Common myeloid progenitor, CD34-positive (primary cell): ENCODE measurements around the gene SDF2L1.

Experiments
- CTCF ChIA-PET: fragments of 350-600 bp; sonication (Branson Sonifier 250); formaldehyde crosslinking; loops from one replicate; lab custom pipeline; 2021; ENCODE audit warnings: antibody characterized with exemption; lab: Charles Lee
- POLR2A ChIA-PET: fragments of 350-600 bp; sonication (Branson Sonifier 250); formaldehyde crosslinking; loops from one replicate; lab custom pipeline; 2021; ENCODE audit warnings: antibody characterized with exemption; lab: Charles Lee
- DNase-seq, 3 donors: peaks; one replicate each; pipeline versions ENCODE4 v3.0.0 to v3.0.0-alpha.2; 2013
- H3K27ac ChIP-seq, 2 experiments: 1 replicate in 1 of 2; 2 replicates in 1 of 2; pipeline ENCODE4 v1.7.0; 2013; ENCODE audit warnings: inconsistent platforms in 2 of 2, low read length in 2 of 2, mild to moderate bottlenecking in 2 of 2, low read depth in 1 of 2, moderate library complexity in 1 of 2; ENCODE audit not compliant: severe bottlenecking in 2 of 2, insufficient read depth in 1 of 2, poor library complexity in 1 of 2
- H3K27me3 ChIP-seq, 5 experiments: replicated peaks in 2 of 5; 1 replicate in 3 of 5; 2 replicates in 2 of 5; pipeline versions ENCODE4 v1.6.1 to v1.7.0; 2013; ENCODE audit warnings: low read length in 4 of 5, mild to moderate bottlenecking in 2 of 5, moderate library complexity in 2 of 5, inconsistent platforms in 1 of 5; ENCODE audit not compliant: insufficient read depth in 5 of 5, control insufficient read depth in 4 of 5
- H3K36me3 ChIP-seq, 4 experiments: 1 replicate in 2 of 4; 2 replicates in 2 of 4; pipeline versions ENCODE4 v1.6.1 to v1.7.0; 2013; ENCODE audit warnings: low read length in 3 of 4, control low read depth in 1 of 4, mild to moderate bottlenecking in 1 of 4; ENCODE audit not compliant: control insufficient read depth in 4 of 4, insufficient read depth in 4 of 4
- H3K4me1 ChIP-seq, 4 experiments: 1 replicate in 3 of 4; 2 replicates in 1 of 4; pipeline versions ENCODE4 v1.6.1 to v1.7.1; 2013; ENCODE audit warnings: low read length in 3 of 4, mild to moderate bottlenecking in 3 of 4, control low read depth in 1 of 4, inconsistent platforms in 1 of 4, moderate library complexity in 1 of 4; ENCODE audit not compliant: control insufficient read depth in 4 of 4, insufficient read depth in 4 of 4; ENCODE audit errors: control extremely low read depth in 1 of 4
- H3K4me3 ChIP-seq, 7 experiments: 1 replicate in 4 of 7; 2 replicates in 3 of 7; pipeline versions ENCODE4 v1.5.1 to v1.7.0; 2013; ENCODE audit warnings: mild to moderate bottlenecking in 7 of 7, low read length in 6 of 7, moderate library complexity in 6 of 7, inconsistent platforms in 2 of 7, low read depth in 2 of 7, control low read depth in 1 of 7; ENCODE audit not compliant: insufficient read depth in 4 of 7, control insufficient read depth in 1 of 7; ENCODE audit errors: extremely low read depth in 1 of 7
- H3K9me3 ChIP-seq, 5 experiments: 1 replicate in 4 of 5; 2 replicates in 1 of 5; pipeline versions ENCODE4 v1.6.1 to v1.7.1; 2013; ENCODE audit warnings: low read length in 4 of 5, mild to moderate bottlenecking in 2 of 5, inconsistent platforms in 1 of 5, low read depth in 1 of 5, moderate library complexity in 1 of 5; ENCODE audit not compliant: control insufficient read depth in 4 of 5, insufficient read depth in 2 of 5; ENCODE audit errors: control extremely low read depth in 1 of 5
- WGBS: methylation state at CpG from one replicate; pipeline ENCODE4 v1.1.5; 2013; ENCODE audit not compliant: insufficient coverage; 5-methylcytosine and 5-hydroxymethylcytosine counted together

Gene SDF2L1

GRCh38 chr22:21624880-21625791 is 17.0 kb upstream of the SDF2L1 start:
- Histone ChIP-seq H3K27me3 (no peaks in the 10 kb centered on the region), H3K9me3 (no peaks in the 10 kb centered on the region), H3K27ac (peak overlapping the region in 1 of 2 experiments; percentile 33), H3K4me3 (no peak overlapping the region), H3K4me1 (peaks cover 0 to 53% (median 37%) of the 10 kb centered on the region in 4 experiments), H3K36me3 (peaks cover 13 to 72% (median 44%) of the 10 kb centered on the region in 4 experiments)
- WGBS = 95% methylated on average over 12 of the region's 12 CpGs
- peak in 2 of 3 donors; percentile 31 to 43 for DNase-seq
- CTCF ChIA-PET = interaction anchor here (0.7 to 13.8 kb wide), 5 partner anchors 9 to 34 kb away, joined by 3 to 174 read pairs (median 4); partner anchors contain the start of gene SDF2L1
- POLR2A ChIA-PET = interaction anchor here (1.0 kb wide), 1 partner anchor 16 kb away, joined by 4 read pairs; no protein-coding TSS in a partner anchor

- Histone ChIP-seq H3K9me3 (no peaks in the 10 kb centered on the region), H3K27ac (peak overlapping the region in 1 of 2 experiments; percentile 22), H3K36me3 (peaks cover 13 to 61% (median 39%) of the 10 kb centered on the region in 4 experiments), H3K27me3 (no peaks in the 10 kb centered on the region), H3K4me3 (no peak overlapping the region), H3K4me1 (peaks cover 0 to 48% (median 33%) of the 10 kb centered on the region in 4 experiments)
- WGBS = 91% methylated on average over 4 of the region's 4 CpGs
- DNase-seq = no peak
- CTCF ChIA-PET = interaction anchor here (0.9 to 13.8 kb wide), 6 partner anchors 9 to 34 kb away, joined by 3 to 174 read pairs (median 3); partner anchors contain the start of gene SDF2L1
- POLR2A ChIA-PET = no interaction called here
Observed at GRCh38 chr22:21626073-21626734, 15.9 kb upstream of the SDF2L1 start.

GRCh38 chr22:21626735-21627469 is 15.2 kb upstream of the SDF2L1 start:
- DNase-seq = no peak
- H3K9me3 ChIP-seq = no peaks in the 10 kb centered on the region
- ChIA-PET CTCF (interaction anchor here (0.9 to 13.8 kb wide), 6 partner anchors 9 to 35 kb away, joined by 3 to 174 read pairs (median 3); partner anchors contain the start of gene SDF2L1), POLR2A (no interaction called here)
- peaks cover 13 to 59% (median 39%) of the 10 kb centered on the region in 4 experiments for H3K36me3 ChIP-seq
- H3K4me3 ChIP-seq = no peak overlapping the region
- 93% methylated on average over 9 of the region's 11 CpGs for WGBS
- H3K4me1 ChIP-seq = peaks cover 0 to 44% (median 32%) of the 10 kb centered on the region in 4 experiments
- no peaks in the 10 kb centered on the region for H3K27me3 ChIP-seq
- no peak overlapping the region for H3K27ac ChIP-seq

- 81% methylated on average over 65 of the region's 74 CpGs for WGBS
- H3K27ac ChIP-seq = peak overlapping the region in 1 of 2 experiments; percentile 91
- H3K27me3 ChIP-seq = no peaks in the 10 kb centered on the region
- H3K4me3 ChIP-seq = peak overlapping the region in 6 of 7 experiments; percentile 88 to 98 (median 92)
- H3K36me3 ChIP-seq = peaks cover 13 to 42% (median 26%) of the 10 kb centered on the region in 4 experiments
- no peak for DNase-seq
- H3K4me1 ChIP-seq = peaks cover 0 to 40% (median 31%) of the 10 kb centered on the region in 4 experiments
- POLR2A ChIA-PET = interaction anchor here (0.6 to 4.1 kb wide), 4 partner anchors 14 to 21 kb away, joined by 3 to 41 read pairs (median 4); partner anchors contain the start of gene SDF2L1
- CTCF ChIA-PET = interaction anchor here (0.7 to 13.8 kb wide), 15 partner anchors 9 to 660 kb away, joined by 3 to 174 read pairs (median 4); partner anchors contain the start of gene SDF2L1
- no peaks in the 10 kb centered on the region for H3K9me3 ChIP-seq
Observed at GRCh38 chr22:21628386-21629254, 13.5 kb upstream of the SDF2L1 start.

- Histone ChIP-seq H3K27me3 (no peaks in the 10 kb centered on the region), H3K4me3 (peak within 1 kb of the TSS; percentile 84 to 98 (median 92)), H3K27ac (peak within 1 kb of the TSS; percentile 74 to 91), H3K9me3 (no peaks in the 10 kb centered on the region), H3K36me3 (peaks cover 13 to 36% (median 22%) of the 10 kb centered on the region in 4 experiments), H3K4me1 (peaks cover 0 to 37% (median 28%) of the 10 kb centered on the region in 4 experiments)
- DNase-seq = peak; percentile 96 to 98 (median 97)
- 1% methylated on average over 65 of the region's 93 CpGs for WGBS
- ChIA-PET POLR2A (interaction anchor here (0.5 to 4.1 kb wide), 5 partner anchors 13 to 31 kb away, joined by 3 to 41 read pairs (median 3); partner anchors contain the start of gene SDF2L1), CTCF (interaction anchor here (0.7 to 13.8 kb wide), 15 partner anchors 10 to 661 kb away, joined by 3 to 174 read pairs (median 4); partner anchors contain the start of gene SDF2L1)
Observed at GRCh38 chr22:21629255-21630149, 12.6 kb upstream of the SDF2L1 start, which contains the start of gene YDJC. TSS of gene YDJC (minus strand) at chr22:21630022. CDS start at chr22:21630014, 8 bp downstream.
